NCI-H1092 (cell line): ENCODE data around the gene ZNF496.
"Not testable (repeated sequence)": the region's sequence is repeated elsewhere in the genome, so short reads cannot be mapped to it uniquely, and the experiment has no call there.

Source experiments
- DNase-seq: peaks from one replicate; lab custom pipeline; 2025; lab: John Stamatoyannopoulos, UW

Gene ZNF496

GRCh38 chr1:247291833-247292561 is 39.7 kb downstream of the ZNF496 start:
- no peak for DNase-seq

GRCh38 chr1:247291161-247291560 is 40.5 kb downstream of the ZNF496 start:
- no peak for DNase-seq

GRCh38 chr1:247290576-247290975 is 41.1 kb downstream of the ZNF496 start:
- DNase-seq, result no peak

- not testable (repeated sequence) for DNase-seq
Observed at GRCh38 chr1:247289274-247289892, 42.3 kb downstream of the ZNF496 start.

GRCh38 chr1:247288341-247288740 is 43.3 kb downstream of the ZNF496 start:
- no peak for DNase-seq

GRCh38 chr1:247287460-247287859 is 44.2 kb downstream of the ZNF496 start:
- no peak for DNase-seq

GRCh38 chr1:247286134-247286670 is 45.5 kb downstream of the ZNF496 start:
- DNase-seq, result no peak

- no peak for DNase-seq
Observed at GRCh38 chr1:247281001-247281574, 50.6 kb downstream of the ZNF496 start.

GRCh38 chr1:247277191-247277590 is 54.5 kb downstream of the ZNF496 start:
- DNase-seq, result no peak

- DNase-seq, result no peak
Observed at GRCh38 chr1:247274605-247275256, 56.9 kb downstream of the ZNF496 start.

- no peak for DNase-seq
Observed at GRCh38 chr1:247273013-247273412, 58.7 kb downstream of the ZNF496 start.

- DNase-seq, result no peak
Observed at GRCh38 chr1:247270003-247270402, 61.7 kb downstream of the ZNF496 start.

GRCh38 chr1:247269133-247269532 is 62.5 kb downstream of the ZNF496 start:
- DNase-seq, result no peak

GRCh38 chr1:247268390-247269045 is 63.1 kb downstream of the ZNF496 start:
- DNase-seq, result no peak

GRCh38 chr1:247266053-247266452 is 65.6 kb downstream of the ZNF496 start:
- no peak for DNase-seq

GRCh38 chr1:247255772-247256171 is 75.9 kb downstream of the ZNF496 start, which contains the start of gene VN1R5:
Gene VN1R5 (plus strand): TSS chr1:247256072.
- not testable (repeated sequence) for DNase-seq

- DNase-seq, result no peak
Observed at GRCh38 chr1:247247568-247247967, 84.1 kb downstream of the ZNF496 start.
